GM13976 (cell line): Measurements from ENCODE around the gene CTSH.

Experiments used
- DNase-seq: peaks from one replicate; pipeline ENCODE4 v3.0.0; 2012; ENCODE audit warnings: low spot score
- in situ Hi-C: fragments of 300-500 bp; cut with MboI; formaldehyde crosslinking; loops from one replicate; pipeline ENCODE4 v1.12.0; 2022; ENCODE audit warnings: low sequenced_read_pairs, mixed read lengths, inconsistent platforms; ENCODE audit not compliant: unreplicated experiment
- TF ChIP-seq, protein P1 (sequence below): IDR thresholded peaks from 2 replicates; pipeline ENCODE4 v1.5.1; 2012; ENCODE audit warnings: borderline replicate concordance, mild to moderate bottlenecking; ENCODE audit not compliant: insufficient read depth; ENCODE audit errors: extremely low read depth, missing control alignments, control extremely low read depth

The CTSH gene

DNA sequence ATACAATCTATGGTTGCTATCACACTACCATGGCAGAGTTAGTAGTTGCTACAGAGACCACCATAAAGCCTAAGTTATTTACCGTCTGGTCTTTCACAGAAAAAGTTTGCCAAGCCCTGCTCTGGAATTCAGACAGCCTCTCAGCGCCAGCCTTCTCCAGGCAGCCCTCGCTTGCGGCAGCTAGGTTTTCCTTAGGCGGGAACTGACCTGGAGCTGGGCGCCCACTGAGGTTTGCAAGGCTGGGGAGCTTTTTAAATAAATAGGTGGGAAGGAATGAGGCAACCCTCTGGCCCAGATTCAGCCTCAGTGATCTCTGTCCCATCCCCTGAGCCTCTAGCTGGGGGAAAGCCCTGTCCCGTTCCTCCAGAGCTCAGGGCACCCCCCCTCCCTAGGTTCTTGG is 1.2 kb downstream of the CTSH start:
- in situ Hi-C loops: no loop called here
- DNase-seq: no peak
- TF ChIP-seq, protein P1, sequence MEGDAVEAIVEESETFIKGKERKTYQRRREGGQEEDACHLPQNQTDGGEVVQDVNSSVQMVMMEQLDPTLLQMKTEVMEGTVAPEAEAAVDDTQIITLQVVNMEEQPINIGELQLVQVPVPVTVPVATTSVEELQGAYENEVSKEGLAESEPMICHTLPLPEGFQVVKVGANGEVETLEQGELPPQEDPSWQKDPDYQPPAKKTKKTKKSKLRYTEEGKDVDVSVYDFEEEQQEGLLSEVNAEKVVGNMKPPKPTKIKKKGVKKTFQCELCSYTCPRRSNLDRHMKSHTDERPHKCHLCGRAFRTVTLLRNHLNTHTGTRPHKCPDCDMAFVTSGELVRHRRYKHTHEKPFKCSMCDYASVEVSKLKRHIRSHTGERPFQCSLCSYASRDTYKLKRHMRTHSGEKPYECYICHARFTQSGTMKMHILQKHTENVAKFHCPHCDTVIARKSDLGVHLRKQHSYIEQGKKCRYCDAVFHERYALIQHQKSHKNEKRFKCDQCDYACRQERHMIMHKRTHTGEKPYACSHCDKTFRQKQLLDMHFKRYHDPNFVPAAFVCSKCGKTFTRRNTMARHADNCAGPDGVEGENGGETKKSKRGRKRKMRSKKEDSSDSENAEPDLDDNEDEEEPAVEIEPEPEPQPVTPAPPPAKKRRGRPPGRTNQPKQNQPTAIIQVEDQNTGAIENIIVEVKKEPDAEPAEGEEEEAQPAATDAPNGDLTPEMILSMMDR: no peak

DNA sequence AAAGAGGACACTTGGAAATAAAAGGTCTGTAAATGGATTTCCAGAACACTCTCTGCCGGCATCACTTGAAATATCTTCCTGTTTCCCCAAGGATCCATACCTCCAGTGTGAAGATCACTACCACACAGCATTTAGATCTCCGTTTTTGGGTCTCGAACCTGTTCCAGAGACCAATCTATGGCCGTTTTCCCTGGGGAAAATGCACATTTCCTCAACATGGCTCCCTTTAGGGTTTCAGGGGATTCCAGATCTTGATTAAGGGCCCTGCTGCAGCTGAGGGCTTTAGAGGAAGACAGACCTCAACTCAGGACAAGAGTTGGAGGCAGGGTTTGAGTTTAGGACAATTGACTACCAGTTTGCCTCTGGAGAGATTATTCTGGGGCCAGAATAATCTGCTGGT is 2.1 kb downstream of the CTSH start:
- TF ChIP-seq, protein P1: no peak
- DNase-seq: no peak
- in situ Hi-C loops: no loop called here

DNA sequence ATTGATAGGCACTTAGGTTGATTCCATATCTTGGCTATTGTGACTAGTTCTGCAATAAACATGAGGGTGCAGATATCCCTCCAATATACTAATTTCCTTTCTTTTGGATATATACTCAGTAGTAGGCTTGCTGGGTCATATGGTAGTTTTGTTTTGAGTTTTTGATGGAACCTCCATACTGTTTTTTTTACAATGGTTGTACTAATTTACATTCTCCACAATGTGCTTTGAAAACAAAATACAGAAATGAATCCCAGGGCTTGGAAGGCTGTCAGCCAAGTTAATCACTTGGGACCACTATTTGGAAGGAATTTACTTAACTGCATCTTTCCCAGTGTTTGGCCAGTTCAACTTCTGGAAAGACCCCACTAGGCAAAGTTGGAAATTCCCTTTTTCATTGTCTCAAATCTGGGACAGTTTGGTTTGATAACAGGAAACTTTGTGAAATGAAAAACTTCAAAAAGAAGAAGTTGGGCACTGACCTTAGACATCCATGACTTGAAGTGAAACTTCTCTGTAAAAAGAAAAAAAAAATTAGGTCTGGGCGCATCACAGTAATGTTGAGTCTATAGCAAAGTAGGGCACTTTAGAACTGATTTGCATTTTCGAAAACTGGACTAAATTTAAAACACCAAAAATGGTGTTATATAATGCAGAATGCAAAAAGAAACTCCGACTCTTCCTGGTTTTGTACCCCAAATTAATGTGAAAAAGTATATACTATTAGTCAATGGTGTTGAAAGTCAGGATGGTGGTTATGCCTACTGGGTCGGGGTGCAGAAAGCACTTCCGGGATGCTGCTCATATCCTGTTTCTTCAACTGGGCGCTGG is 6.0 kb downstream of the CTSH start:
- in situ Hi-C loops: no loop called here
- DNase-seq: peak; percentile 69
- TF ChIP-seq, protein P1: no peak

DNA sequence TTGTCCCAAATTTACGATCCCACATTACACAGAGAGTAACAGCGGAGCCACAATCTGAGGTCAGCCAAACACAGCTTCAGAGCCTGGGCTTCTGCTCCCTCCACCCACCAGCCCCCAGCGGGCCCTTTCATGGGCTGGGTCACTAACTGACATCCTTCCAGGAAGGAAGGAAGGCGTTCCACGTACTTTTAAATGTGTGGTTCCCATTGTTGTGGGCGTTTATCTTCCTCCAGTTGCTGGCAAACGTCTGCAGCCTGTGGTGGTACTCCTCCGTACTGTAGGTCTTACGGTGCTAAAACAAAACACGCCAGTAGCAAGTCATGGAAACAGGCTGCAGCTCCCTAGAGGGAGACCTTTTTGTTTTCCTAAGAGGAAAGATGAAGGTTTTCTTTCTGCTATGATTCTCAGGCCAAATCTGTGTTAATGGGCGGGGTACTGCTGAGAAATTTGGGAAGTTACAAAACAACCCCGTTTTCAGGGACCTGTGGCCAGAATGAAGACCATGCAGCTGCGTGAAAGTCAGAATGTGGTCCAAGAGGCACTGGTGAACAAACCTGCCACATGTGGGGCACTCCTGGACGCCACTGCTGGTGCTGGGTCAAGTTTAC is 7.6 kb downstream of the CTSH start:
- DNase-seq: no peak
- TF ChIP-seq, protein P1: no peak
- in situ Hi-C loops: no loop called here

DNA sequence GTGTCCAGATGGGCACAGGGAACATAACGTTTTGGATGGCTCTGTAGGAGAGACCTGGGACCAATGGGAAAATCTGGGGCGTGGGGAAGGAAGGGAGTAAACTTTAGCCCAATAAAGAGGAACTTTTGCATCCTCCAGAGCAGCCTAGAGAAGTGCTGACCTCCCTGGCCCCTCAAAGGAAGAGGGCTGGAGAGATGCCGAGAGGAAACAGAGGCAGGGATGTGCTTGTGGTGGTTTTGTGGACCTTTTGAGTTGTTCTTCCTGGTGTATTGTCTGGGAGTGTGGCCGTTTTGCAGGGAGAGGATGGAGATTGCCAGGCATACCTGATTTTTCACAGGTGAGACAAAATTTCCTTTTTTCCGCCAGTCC is 10.2 kb downstream of the CTSH start:
- in situ Hi-C loops: no loop called here
- no peak for DNase-seq
- TF ChIP-seq, protein P1: no peak

DNA sequence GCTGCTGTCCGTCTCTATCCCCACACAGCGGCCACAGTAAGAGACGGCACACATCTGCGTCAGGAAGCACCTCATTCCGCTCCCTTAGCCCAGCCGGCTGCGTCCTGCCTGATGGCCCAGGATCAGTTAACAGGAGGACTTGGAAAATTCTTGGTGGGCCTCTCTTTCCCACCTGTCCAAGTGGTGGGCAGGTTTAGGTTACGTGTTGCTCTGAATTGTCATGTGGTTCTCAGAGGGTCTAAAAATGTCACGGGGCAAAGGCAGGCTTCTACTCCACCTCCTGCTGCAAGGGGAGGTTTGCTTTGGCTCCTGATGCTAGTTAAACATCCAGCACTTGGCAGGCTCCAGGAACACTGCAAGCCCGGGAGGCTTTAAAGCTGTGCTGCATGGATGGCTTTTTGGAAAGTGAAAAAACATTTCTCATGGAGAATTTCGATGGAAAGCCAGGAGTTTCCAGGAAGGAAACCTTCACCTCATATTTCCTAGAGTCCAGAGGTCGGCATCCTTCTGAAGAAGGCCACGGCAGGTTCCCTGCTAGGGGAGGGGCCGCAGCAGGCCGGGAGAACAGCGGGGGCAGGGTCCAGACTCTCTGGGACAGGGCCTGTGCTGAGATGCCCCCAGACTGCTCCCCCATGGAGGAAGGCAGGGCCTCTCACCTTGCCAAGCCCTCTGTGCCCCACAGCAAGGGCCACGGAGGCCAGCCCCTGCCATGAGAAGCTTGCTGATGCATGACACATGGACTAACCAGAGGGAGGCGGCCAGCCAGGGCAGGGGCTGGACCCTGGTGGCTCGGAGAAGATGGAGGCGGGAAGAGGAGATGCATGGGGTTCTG is 10.8 kb downstream of the CTSH start:
- in situ Hi-C loops: no loop called here
- TF ChIP-seq, protein P1: no peak
- no peak for DNase-seq
